SK-N-SH (cell line): ENCODE data around the gene PTPRD. TPM values are rescaled to one million over a fixed set of nuclear protein-coding genes. Genes with fewer than 3 reads are reported as not detected.

Experiments used
- CTCF ChIA-PET: fragments of 300-600, 350-600 bp; formaldehyde crosslinking; extraction: SDS; loops from one replicate; lab custom pipeline; 2021; lab: Yijun Ruan, JAX
- POLR2A ChIA-PET: fragments of 350-600 bp; sonication (Branson Sonifier 250); formaldehyde crosslinking; extraction: SDS; loops from one replicate; lab custom pipeline; 2020; ENCODE audit warnings: antibody characterized with exemption, inconsistent platforms; lab: Yijun Ruan, JAX
- DNase-seq: peaks from one replicate; pipeline ENCODE4 v3.0.0; 2012
- H2AFZ ChIP-seq: fragments of 200-600 bp; sonication (generic); 2 replicates; pipeline ENCODE4 v1.8.1; 2016; ENCODE audit warnings: antibody characterized with exemption, mild to moderate bottlenecking, low read depth
- H3F3A ChIP-seq: fragments of 200-600 bp; sonication (generic); replicated peaks from 2 replicates; pipeline ENCODE3; 2016; ENCODE audit warnings: antibody characterized with exemption, mild to moderate bottlenecking; ENCODE audit not compliant: insufficient read depth
- H3K27ac ChIP-seq, 2 experiments: fragments of 200-500 bp in 1 of 2; fragments of 200-600 bp in 1 of 2; sonication (Bioruptor generic) in 1 of 2; sonication (generic), shearing (Covaris generic) in 1 of 2; 2 replicates each; pipeline versions ENCODE4 v1.5.1 to v1.6.1; 2014 to 2016; ENCODE audit warnings: low read depth in 2 of 2, inconsistent platforms in 1 of 2, low read length in 1 of 2, mild to moderate bottlenecking in 1 of 2, mixed read lengths in 1 of 2
- H3K27me3 ChIP-seq: fragments of 200-600 bp; sonication (generic), shearing (Covaris generic); 2 replicates; pipeline ENCODE4 v1.6.1; 2016; ENCODE audit warnings: mixed run types; ENCODE audit not compliant: insufficient read depth
- H3K36me3 ChIP-seq, 2 experiments: fragments of 200-500 bp in 1 of 2; fragments of 200-600 bp in 1 of 2; sonication (Bioruptor generic) in 1 of 2; sonication (generic) in 1 of 2; replicated peaks in 1 of 2; 2 replicates each; pipeline versions ENCODE3 to v1.5.1; 2014 to 2016; ENCODE audit warnings: low read length in 1 of 2, mild to moderate bottlenecking in 1 of 2; ENCODE audit not compliant: insufficient read depth in 2 of 2, control insufficient read depth in 1 of 2
- H3K4me1 ChIP-seq, 2 experiments: fragments of 200-500 bp in 1 of 2; fragments of 200-600 bp in 1 of 2; sonication (Bioruptor generic) in 1 of 2; sonication (generic), shearing (Covaris generic) in 1 of 2; 2 replicates each; pipeline versions ENCODE4 v1.5.1 to v1.6.1; 2014 to 2016; ENCODE audit warnings: low read depth in 1 of 2, low read length in 1 of 2, mixed run types in 1 of 2; ENCODE audit not compliant: insufficient read depth in 2 of 2, control insufficient read depth in 1 of 2
- H3K4me2 ChIP-seq: fragments of 200-600 bp; sonication (generic), shearing (Covaris generic); 2 replicates; pipeline ENCODE4 v1.6.1; 2017; ENCODE audit warnings: mixed run types
- H3K4me3 ChIP-seq, 2 experiments: fragments of 200-500 bp in 1 of 2; fragments of 200-600 bp in 1 of 2; sonication (Bioruptor generic) in 1 of 2; sonication (generic), shearing (Covaris generic) in 1 of 2; 2 replicates each; pipeline versions ENCODE4 v1.5.1 to v1.8.1; 2014 to 2016; ENCODE audit warnings: low read depth in 2 of 2, inconsistent platforms in 1 of 2, low read length in 1 of 2, mild to moderate bottlenecking in 1 of 2, mixed read lengths in 1 of 2, moderate library complexity in 1 of 2
- H3K79me2 ChIP-seq: fragments of 200-600 bp; sonication (generic); 2 replicates; pipeline ENCODE4 v1.8.1; 2017; ENCODE audit warnings: mild to moderate bottlenecking; ENCODE audit not compliant: insufficient read depth
- H3K9ac ChIP-seq: fragments of 200-600 bp; sonication (generic); 2 replicates; pipeline ENCODE4 v1.6.1; 2017; ENCODE audit warnings: mixed run types
- H3K9me2 ChIP-seq: fragments of 200-600 bp; sonication (generic); 2 replicates; pipeline ENCODE4 v1.6.1; 2017; ENCODE audit warnings: mixed run types
- H3K9me3 ChIP-seq: fragments of 200-600 bp; sonication (generic); 2 replicates; pipeline ENCODE4 v1.6.1; 2017; ENCODE audit warnings: mixed run types, mild to moderate bottlenecking, moderate library complexity
- H4K20me1 ChIP-seq: fragments of 200-600 bp; sonication (generic); 2 replicates; pipeline ENCODE4 v1.6.1; 2017; ENCODE audit warnings: mild to moderate bottlenecking, mixed run types; ENCODE audit not compliant: insufficient read depth
- CHD2 ChIP-seq: fragments of 150-350 bp; IDR thresholded peaks from 2 replicates; pipeline ENCODE4 v1.6.1; 2018; ENCODE audit warnings: low read length; ENCODE audit not compliant: partially characterized antibody
- ELF1 ChIP-seq: IDR thresholded peaks from 2 replicates; pipeline ENCODE4 v1.4.0; 2012
- EP300 ChIP-seq, 2 experiments: IDR thresholded peaks; 2 replicates each; pipeline versions ENCODE4 v1.4.0 to v1.6.1; 2012; ENCODE audit warnings: borderline replicate concordance in 1 of 2, low read depth in 1 of 2, low read length in 1 of 2
- FOXM1 ChIP-seq: IDR thresholded peaks from 2 replicates; pipeline ENCODE4 v1.4.0; 2012; ENCODE audit warnings: low read depth, mild to moderate bottlenecking
- GATA2 ChIP-seq: sonication (generic); formaldehyde crosslinking; IDR thresholded peaks from 2 replicates; pipeline ENCODE4 v1.5.0; 2020; ENCODE audit warnings: mild to moderate bottlenecking, missing genetic modification reagents
- MXI1 ChIP-seq: IDR thresholded peaks from 2 replicates; pipeline ENCODE4 v1.6.1; 2012; ENCODE audit warnings: mild to moderate bottlenecking, low read depth, low read length, improper control_type of control experiment
- NFIC ChIP-seq: IDR thresholded peaks from 2 replicates; pipeline ENCODE4 v1.4.0; 2012; ENCODE audit warnings: borderline replicate concordance
- NRF1 ChIP-seq: IDR thresholded peaks from 2 replicates; pipeline ENCODE4 v1.6.1; 2012; ENCODE audit warnings: low read depth, mild to moderate bottlenecking, low read length
- RAD21 ChIP-seq: IDR thresholded peaks from 2 replicates; pipeline ENCODE4 v1.6.1; 2012; ENCODE audit warnings: mild to moderate bottlenecking, low read length
- RCOR1 ChIP-seq: fragments of 150-350 bp; IDR thresholded peaks from 2 replicates; pipeline ENCODE4 v1.6.1; 2017; ENCODE audit warnings: antibody characterized with exemption, low read length
- REST ChIP-seq: IDR thresholded peaks from 2 replicates; pipeline ENCODE4 v1.6.1; 2012; ENCODE audit warnings: mild to moderate bottlenecking, low read depth, low read length, moderate library complexity
- RXRA ChIP-seq: IDR thresholded peaks from 2 replicates; pipeline ENCODE4 v1.4.0; 2012; ENCODE audit warnings: low read depth, mild to moderate bottlenecking, borderline replicate concordance
- SMC3 ChIP-seq: IDR thresholded peaks from 2 replicates; pipeline ENCODE4 v1.6.1; 2012; ENCODE audit warnings: low read depth, low read length, improper control_type of control experiment
- TEAD4 ChIP-seq: IDR thresholded peaks from 2 replicates; pipeline ENCODE4 v1.4.0; 2012; ENCODE audit warnings: mild to moderate bottlenecking, borderline replicate concordance; ENCODE audit not compliant: insufficient read depth
- YY1 ChIP-seq: IDR thresholded peaks from 2 replicates; pipeline ENCODE4 v1.4.0; 2012; ENCODE audit warnings: low read depth, mild to moderate bottlenecking
- ZBTB33 ChIP-seq: IDR thresholded peaks from 2 replicates; pipeline ENCODE4 v1.4.0; 2012; ENCODE audit warnings: low read depth, borderline replicate concordance
- polyA plus RNA-seq, 3 experiments: library from polyadenylated mRNA; depleted of rRNA; stranded (reverse); fragments of >200 nt; gene quantifications; 2 replicates each; pipeline ENCODE4 v1.2.3, GENCODE V29; 2012
- TF ChIP-seq, protein P1 (sequence below): IDR thresholded peaks from 2 replicates; pipeline ENCODE4; 2012
- TF ChIP-seq, protein P2 (sequence below): IDR thresholded peaks from 2 replicates; pipeline ENCODE4 v1.4.0; 2012; ENCODE audit warnings: low read depth, borderline replicate concordance
- TF ChIP-seq, protein P3 (sequence below): IDR thresholded peaks from 2 replicates; pipeline ENCODE4 v1.4.0; 2012; ENCODE audit warnings: low read depth
- TF ChIP-seq, protein P4 (sequence below): fragments of 150-350 bp; IDR thresholded peaks from 2 replicates; pipeline ENCODE4 v1.6.1; 2017; ENCODE audit warnings: antibody characterized with exemption, low read length, low read depth, borderline replicate concordance

The PTPRD gene
- polyA plus RNA-seq, 1 of the 3 experiments (the other 2 are of a cell fraction), result 0.15 TPM

DNA sequence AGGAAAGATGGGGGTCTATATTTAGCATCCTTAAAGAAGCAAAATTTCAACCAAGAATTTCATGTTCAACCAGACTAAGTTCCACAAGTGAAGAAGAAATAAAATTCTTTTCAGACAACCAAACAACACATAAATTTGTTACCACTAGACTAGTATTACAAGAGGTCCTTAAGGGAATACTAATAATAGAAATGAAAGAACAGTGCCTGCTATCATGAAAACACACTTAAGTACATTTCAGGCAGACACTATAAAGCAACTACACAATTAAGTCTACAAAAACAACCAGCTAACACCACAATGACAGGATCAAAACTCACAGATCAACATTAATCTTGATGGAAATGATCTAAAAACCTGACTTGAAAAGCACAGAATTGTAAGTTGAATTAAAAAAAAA is 477.2 kb downstream of the PTPRD start:
- H3K27me3 ChIP-seq, result no peaks in the 10 kb centered on the region
- CTCF ChIA-PET, result no interaction called here
- POLR2A ChIA-PET, result no interaction called here

More for the DNA sequence above, 477.2 kb downstream of the PTPRD start:
- Histone ChIP-seq H3F3A (no peaks in the 10 kb centered on the region), H2AFZ (no peak overlapping the region), H3K4me1 (no peaks in the 10 kb centered on the region), H3K4me2 (no peak overlapping the region), H3K4me3 (no peak overlapping the region), H3K9me2 (no peaks in the 10 kb centered on the region), H3K36me3 (no peaks in the 10 kb centered on the region), H3K79me2 (no peaks in the 10 kb centered on the region), H3K9ac (no peak overlapping the region), H3K9me3 (no peaks in the 10 kb centered on the region), H3K27ac (no peak overlapping the region), H4K20me1 (no peaks in the 10 kb centered on the region)
- no peak for DNase-seq
- no peak for TF ChIP-seq YY1
- TF ChIP-seq, protein P1, sequence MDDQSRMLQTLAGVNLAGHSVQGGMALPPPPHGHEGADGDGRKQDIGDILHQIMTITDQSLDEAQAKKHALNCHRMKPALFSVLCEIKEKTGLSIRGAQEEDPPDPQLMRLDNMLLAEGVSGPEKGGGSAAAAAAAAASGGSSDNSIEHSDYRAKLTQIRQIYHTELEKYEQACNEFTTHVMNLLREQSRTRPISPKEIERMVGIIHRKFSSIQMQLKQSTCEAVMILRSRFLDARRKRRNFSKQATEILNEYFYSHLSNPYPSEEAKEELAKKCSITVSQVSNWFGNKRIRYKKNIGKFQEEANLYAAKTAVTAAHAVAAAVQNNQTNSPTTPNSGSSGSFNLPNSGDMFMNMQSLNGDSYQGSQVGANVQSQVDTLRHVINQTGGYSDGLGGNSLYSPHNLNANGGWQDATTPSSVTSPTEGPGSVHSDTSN, result no peak
- no peak for TF ChIP-seq RCOR1
- TF ChIP-seq ELF1, result no peak
- no peak for TF ChIP-seq TEAD4
- TF ChIP-seq GATA2 (CRISPR knock-in tag), result no peak
- no peak for TF ChIP-seq SMC3
- no peak for TF ChIP-seq ZBTB33
- no peak for TF ChIP-seq MXI1
- TF ChIP-seq RAD21, result no peak
- no peak for TF ChIP-seq NFIC
- TF ChIP-seq, protein P2, sequence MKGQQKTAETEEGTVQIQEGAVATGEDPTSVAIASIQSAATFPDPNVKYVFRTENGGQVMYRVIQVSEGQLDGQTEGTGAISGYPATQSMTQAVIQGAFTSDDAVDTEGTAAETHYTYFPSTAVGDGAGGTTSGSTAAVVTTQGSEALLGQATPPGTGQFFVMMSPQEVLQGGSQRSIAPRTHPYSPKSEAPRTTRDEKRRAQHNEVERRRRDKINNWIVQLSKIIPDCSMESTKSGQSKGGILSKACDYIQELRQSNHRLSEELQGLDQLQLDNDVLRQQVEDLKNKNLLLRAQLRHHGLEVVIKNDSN, result no peak
- TF ChIP-seq, protein P3, sequence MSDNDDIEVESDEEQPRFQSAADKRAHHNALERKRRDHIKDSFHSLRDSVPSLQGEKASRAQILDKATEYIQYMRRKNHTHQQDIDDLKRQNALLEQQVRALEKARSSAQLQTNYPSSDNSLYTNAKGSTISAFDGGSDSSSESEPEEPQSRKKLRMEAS, result no peak
- TF ChIP-seq RXRA, result no peak
- TF ChIP-seq REST, result no peak
- TF ChIP-seq CHD2, result no peak
- no peak for TF ChIP-seq NRF1
- TF ChIP-seq, protein P4, sequence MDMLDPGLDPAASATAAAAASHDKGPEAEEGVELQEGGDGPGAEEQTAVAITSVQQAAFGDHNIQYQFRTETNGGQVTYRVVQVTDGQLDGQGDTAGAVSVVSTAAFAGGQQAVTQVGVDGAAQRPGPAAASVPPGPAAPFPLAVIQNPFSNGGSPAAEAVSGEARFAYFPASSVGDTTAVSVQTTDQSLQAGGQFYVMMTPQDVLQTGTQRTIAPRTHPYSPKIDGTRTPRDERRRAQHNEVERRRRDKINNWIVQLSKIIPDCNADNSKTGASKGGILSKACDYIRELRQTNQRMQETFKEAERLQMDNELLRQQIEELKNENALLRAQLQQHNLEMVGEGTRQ, result no peak
- TF ChIP-seq FOXM1, result no peak
- no peak for TF ChIP-seq EP300 (IDR thresholded peaks at IDR 0.05; ENCODE audit: borderline replicate concordance in 1 of 2, low read depth in 1 of 2, low read length in 1 of 2)
